KMS-11 (cell line): ENCODE data around the gene MOSMO.

Experiments
- H2AFZ ChIP-seq: fragments of 200-600 bp; sonication (generic); 2 replicates; pipeline ENCODE4 v1.6.1; 2016; ENCODE audit warnings: antibody characterized with exemption, mixed run types, low read depth
- H3K27ac ChIP-seq: fragments of 200-600 bp; sonication (generic); 2 replicates; pipeline ENCODE4 v1.6.1; 2016; ENCODE audit warnings: mild to moderate bottlenecking, mixed run types
- H3K27me3 ChIP-seq: fragments of 200-600 bp; sonication (generic); 2 replicates; pipeline ENCODE4 v1.6.1; 2017; ENCODE audit warnings: mild to moderate bottlenecking, low read depth, mixed run types, moderate library complexity; ENCODE audit not compliant: insufficient read depth
- H3K36me3 ChIP-seq: fragments of 200-600 bp; sonication (generic); 2 replicates; pipeline ENCODE4 v1.6.1; 2017; ENCODE audit warnings: mild to moderate bottlenecking, mixed run types; ENCODE audit not compliant: insufficient read depth
- H3K4me1 ChIP-seq: fragments of 200-600 bp; sonication (generic); 2 replicates; pipeline ENCODE4 v1.6.1; 2016; ENCODE audit warnings: mild to moderate bottlenecking, low read depth, mixed run types; ENCODE audit not compliant: poor library complexity, severe bottlenecking
- H3K4me2 ChIP-seq: fragments of 200-600 bp; sonication (generic); 2 replicates; pipeline ENCODE4 v1.7.0; 2016; ENCODE audit warnings: mild to moderate bottlenecking, mixed run types
- H3K4me3 ChIP-seq: fragments of 200-600 bp; sonication (generic); IDR thresholded peaks from 2 replicates; pipeline ENCODE4 v1.6.1; 2017; ENCODE audit warnings: low read depth, low read length, mixed read lengths; ENCODE audit not compliant: insufficient read depth
- H3K79me2 ChIP-seq: fragments of 200-600 bp; sonication (generic); 2 replicates; pipeline ENCODE4 v1.6.1; 2016; ENCODE audit warnings: low read depth, mixed run types; ENCODE audit not compliant: insufficient read depth
- H3K9ac ChIP-seq: fragments of 200-600 bp; sonication (generic); 2 replicates; pipeline ENCODE4 v1.6.1; 2016; ENCODE audit warnings: mild to moderate bottlenecking, mixed run types
- H4K20me1 ChIP-seq: fragments of 200-600 bp; sonication (generic); 2 replicates; pipeline ENCODE4 v1.6.1; 2016; ENCODE audit warnings: mild to moderate bottlenecking, mixed run types; ENCODE audit not compliant: insufficient read depth
- TF ChIP-seq, protein P1 (sequence below): fragments of 200-600 bp; sonication (generic); conservative IDR thresholded peaks from 2 replicates; pipeline ENCODE4 v1.6.1; 2017; ENCODE audit warnings: low read depth, mild to moderate bottlenecking, antibody characterized with exemption, low read length, moderate library complexity, mixed read lengths

Gene MOSMO

DNA sequence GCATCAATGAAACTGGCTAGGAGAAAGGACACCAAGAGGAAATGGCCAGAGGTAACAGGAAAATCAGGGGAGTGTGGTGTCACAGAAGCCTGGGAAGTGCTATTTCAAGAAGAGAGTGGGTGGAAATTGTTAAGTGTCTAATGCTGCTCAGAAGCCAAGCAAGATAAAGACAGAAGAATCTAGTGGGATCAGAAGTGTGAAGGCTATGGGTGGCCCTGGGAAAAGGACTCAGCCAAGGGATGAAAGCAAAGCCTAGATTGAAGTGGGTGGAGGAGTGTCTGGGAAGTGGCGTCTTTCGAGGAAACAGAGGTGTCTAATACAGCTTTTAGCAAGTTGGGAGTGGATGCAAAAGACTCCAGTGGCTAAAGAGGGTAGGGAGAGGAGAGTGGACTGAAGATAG lies 20.4 kb upstream of the MOSMO start:
- TF ChIP-seq, protein P1, sequence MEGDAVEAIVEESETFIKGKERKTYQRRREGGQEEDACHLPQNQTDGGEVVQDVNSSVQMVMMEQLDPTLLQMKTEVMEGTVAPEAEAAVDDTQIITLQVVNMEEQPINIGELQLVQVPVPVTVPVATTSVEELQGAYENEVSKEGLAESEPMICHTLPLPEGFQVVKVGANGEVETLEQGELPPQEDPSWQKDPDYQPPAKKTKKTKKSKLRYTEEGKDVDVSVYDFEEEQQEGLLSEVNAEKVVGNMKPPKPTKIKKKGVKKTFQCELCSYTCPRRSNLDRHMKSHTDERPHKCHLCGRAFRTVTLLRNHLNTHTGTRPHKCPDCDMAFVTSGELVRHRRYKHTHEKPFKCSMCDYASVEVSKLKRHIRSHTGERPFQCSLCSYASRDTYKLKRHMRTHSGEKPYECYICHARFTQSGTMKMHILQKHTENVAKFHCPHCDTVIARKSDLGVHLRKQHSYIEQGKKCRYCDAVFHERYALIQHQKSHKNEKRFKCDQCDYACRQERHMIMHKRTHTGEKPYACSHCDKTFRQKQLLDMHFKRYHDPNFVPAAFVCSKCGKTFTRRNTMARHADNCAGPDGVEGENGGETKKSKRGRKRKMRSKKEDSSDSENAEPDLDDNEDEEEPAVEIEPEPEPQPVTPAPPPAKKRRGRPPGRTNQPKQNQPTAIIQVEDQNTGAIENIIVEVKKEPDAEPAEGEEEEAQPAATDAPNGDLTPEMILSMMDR = no peak
- H3K27ac ChIP-seq = no peak overlapping the region
- H3K9ac ChIP-seq = no peak overlapping the region
- no peak overlapping the region for H2AFZ ChIP-seq
- H3K4me1 ChIP-seq = peaks cover 16% of the 10 kb centered on the region
- no peak overlapping the region for H3K4me3 ChIP-seq
- H3K4me2 ChIP-seq = no peak overlapping the region
- no peaks in the 10 kb centered on the region for H3K79me2 ChIP-seq
- no peaks in the 10 kb centered on the region for H3K27me3 ChIP-seq
- no peaks in the 10 kb centered on the region for H4K20me1 ChIP-seq
- H3K36me3 ChIP-seq = no peaks in the 10 kb centered on the region

DNA sequence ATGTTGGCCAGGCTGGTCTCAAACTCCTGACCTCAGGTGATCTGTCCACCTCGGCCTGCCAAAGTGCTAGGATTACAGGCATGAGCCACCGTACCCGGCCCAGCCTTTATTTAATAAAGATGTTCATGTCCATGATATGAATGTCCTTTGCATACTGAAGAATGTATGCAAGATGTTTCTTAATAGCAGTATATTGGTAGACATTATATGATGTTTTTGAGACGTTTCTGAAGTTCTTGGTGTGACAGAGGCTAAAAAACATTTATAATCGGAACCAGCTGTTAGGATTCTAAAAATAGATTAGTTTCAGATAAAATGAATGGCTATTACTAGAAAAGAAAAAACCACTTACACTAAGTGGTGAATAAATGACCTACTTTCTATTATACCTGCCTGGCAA lies 18.8 kb upstream of the MOSMO start:
- Histone ChIP-seq H4K20me1 (no peaks in the 10 kb centered on the region), H3K27me3 (no peaks in the 10 kb centered on the region), H3K27ac (no peak overlapping the region), H3K4me3 (no peak overlapping the region), H3K79me2 (no peaks in the 10 kb centered on the region), H3K4me2 (peak overlapping the region; percentile 6; the same call in 1 of the 2 replicates), H3K36me3 (no peaks in the 10 kb centered on the region), H3K4me1 (peaks cover 16% of the 10 kb centered on the region), H2AFZ (no peak overlapping the region), H3K9ac (no peak overlapping the region)
- TF ChIP-seq, protein P1 = no peak

DNA sequence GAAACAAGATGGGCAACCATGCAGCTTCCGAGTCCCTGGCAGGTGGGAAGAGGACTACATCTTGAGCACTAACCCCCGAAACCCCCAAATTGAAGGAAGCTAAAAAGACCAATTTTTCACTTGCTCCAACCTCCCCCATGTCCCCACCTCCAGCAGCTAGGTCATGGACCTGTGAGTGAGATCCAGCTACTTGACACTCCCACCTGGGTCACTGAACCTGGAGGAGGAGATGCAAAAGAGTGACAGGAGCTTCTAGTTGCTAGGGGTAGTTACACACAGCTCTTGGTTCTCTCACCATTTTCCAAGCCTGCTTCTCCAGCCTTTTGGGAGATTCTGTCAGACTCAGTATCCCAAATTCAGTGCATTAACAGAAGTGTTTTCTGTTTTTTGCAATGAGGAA lies 18.2 kb upstream of the MOSMO start:
- Histone ChIP-seq H4K20me1 (no peaks in the 10 kb centered on the region), H3K36me3 (no peaks in the 10 kb centered on the region), H3K4me2 (no peak overlapping the region), H3K4me3 (no peak overlapping the region), H2AFZ (no peak overlapping the region), H3K27me3 (no peaks in the 10 kb centered on the region), H3K4me1 (peaks cover 16% of the 10 kb centered on the region), H3K9ac (no peak overlapping the region), H3K79me2 (no peaks in the 10 kb centered on the region), H3K27ac (no peak overlapping the region)
- TF ChIP-seq, protein P1 = no peak

DNA sequence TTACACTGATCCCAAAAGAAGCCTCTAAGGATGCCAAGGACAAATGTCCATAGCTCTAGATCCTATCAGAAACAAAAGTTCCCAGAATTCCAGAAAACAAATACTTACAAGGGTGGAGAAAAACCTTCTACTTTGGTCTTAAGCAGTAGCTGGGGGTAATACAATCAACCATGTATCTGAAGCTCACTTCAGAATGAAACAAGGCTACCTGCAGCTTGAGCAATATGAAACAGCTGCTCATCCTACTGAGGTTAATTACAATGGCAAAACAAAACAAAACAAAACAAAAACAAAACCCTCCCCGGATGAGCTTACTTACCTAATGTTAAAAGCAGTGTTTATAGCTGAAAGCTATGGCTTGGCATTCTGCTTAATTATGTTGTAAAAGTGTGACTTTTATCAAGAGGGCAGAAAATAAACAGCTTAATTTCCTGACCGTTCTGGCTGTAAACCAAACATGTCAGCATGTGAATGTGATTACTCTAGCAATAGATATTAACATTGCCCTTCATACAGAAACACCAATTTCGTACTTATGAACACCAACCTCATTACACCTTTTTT lies 17.4 kb upstream of the MOSMO start:
- Histone ChIP-seq H3K27me3 (no peaks in the 10 kb centered on the region), H3K36me3 (no peaks in the 10 kb centered on the region), H3K4me3 (no peak overlapping the region), H3K79me2 (no peaks in the 10 kb centered on the region), H3K4me1 (peaks cover 16% of the 10 kb centered on the region), H4K20me1 (no peaks in the 10 kb centered on the region), H3K9ac (no peak overlapping the region), H3K4me2 (no peak overlapping the region), H2AFZ (no peak overlapping the region), H3K27ac (no peak overlapping the region)
- TF ChIP-seq, protein P1 = no peak
